ENCODE data around the gene REEP6.
"Not testable (repeated sequence)": the region's sequence is repeated elsewhere in the genome, so short reads cannot be mapped to it uniquely, and the experiment has no call there.

REEP6 gene

GRCh38 chr19:1505991-1506881 is 15.3 kb downstream of the REEP6 start:
- DNase-seq (ENCODE audit: low read depth in 2 of 2), result no peak

- no peak for DNase-seq (ENCODE audit: low read depth in 2 of 2)
These were observed 16.2 kb downstream of the REEP6 start for GRCh38 chr19:1507192-1507660.

- DNase-seq (ENCODE audit: low read depth in 2 of 2), result peak; percentile 71 to 76
These were observed 17.0 kb downstream of the REEP6 start for GRCh38 chr19:1507763-1508506.

- no peak for DNase-seq (ENCODE audit: low read depth in 2 of 2)
These were observed 17.5 kb downstream of the REEP6 start for GRCh38 chr19:1508507-1508856.

GRCh38 chr19:1509602-1510441 is 18.8 kb downstream of the REEP6 start:
- DNase-seq (ENCODE audit: low read depth in 2 of 2), result no peak

- DNase-seq (ENCODE audit: low read depth in 2 of 2), result no peak
These were observed 19.4 kb downstream of the REEP6 start for GRCh38 chr19:1510442-1510806.

GRCh38 chr19:1510807-1511206 is 19.8 kb downstream of the REEP6 start:
- no peak for DNase-seq (ENCODE audit: low read depth in 2 of 2)

GRCh38 chr19:1511318-1512317 is 20.6 kb downstream of the REEP6 start:
- DNase-seq (ENCODE audit: low read depth in 2 of 2), result no peak

- peak; percentile 22 to 27 for DNase-seq (ENCODE audit: low read depth in 2 of 2)
These were observed 21.9 kb downstream of the REEP6 start, which contains the start of gene ADAMTSL5 for GRCh38 chr19:1512671-1513498. Gene ADAMTSL5 (minus strand): TSS chr19:1513019. CDS start chr19:1510943, 2,076 bp downstream.

GRCh38 chr19:1513499-1514294 is 22.7 kb downstream of the REEP6 start:
- DNase-seq (ENCODE audit: low read depth in 2 of 2), result peak; percentile 19 to 48

- no peak for DNase-seq (ENCODE audit: low read depth in 2 of 2)
These were observed 23.3 kb downstream of the REEP6 start for GRCh38 chr19:1514295-1514661.

- DNase-seq (ENCODE audit: low read depth in 2 of 2), result no peak
These were observed 24.2 kb downstream of the REEP6 start for GRCh38 chr19:1514986-1515721.

- DNase-seq (ENCODE audit: low read depth in 2 of 2), result no peak
These were observed 25.4 kb downstream of the REEP6 start for GRCh38 chr19:1516395-1516753.

GRCh38 chr19:1518471-1518870 is 27.5 kb downstream of the REEP6 start:
- no peak for DNase-seq (ENCODE audit: low read depth in 2 of 2)

GRCh38 chr19:1519802-1520201 is 28.8 kb downstream of the REEP6 start:
- DNase-seq (ENCODE audit: low read depth in 2 of 2), result not testable (repeated sequence)

- DNase-seq (ENCODE audit: low read depth in 2 of 2), result no peak
These were observed 29.3 kb downstream of the REEP6 start for GRCh38 chr19:1520203-1520780.

GRCh38 chr19:1521636-1522035 is 30.7 kb downstream of the REEP6 start:
- DNase-seq (ENCODE audit: low read depth in 2 of 2), result no peak

- no peak for DNase-seq (ENCODE audit: low read depth in 2 of 2)
These were observed 31.1 kb downstream of the REEP6 start for GRCh38 chr19:1522061-1522460.

All from stimulated activated CD8-positive, alpha-beta memory T cell treated with anti-CD3 and anti-CD28 coated beads, Interleukin-7, amount 100 ng/mL, for 1 hour (primary cell).